GM06990 (cell line): ENCODE measurements around the gene MARK4.

ENCODE experiments used
- DNase-seq: peaks from one replicate; pipeline ENCODE4 v3.0.0-alpha.2; 2011; ENCODE audit not compliant: insufficient read length; ENCODE audit errors: extremely low read depth
- H3K27me3 ChIP-seq: replicated peaks from 2 replicates; pipeline ENCODE4 v1.6.0; 2011; ENCODE audit warnings: low read length; ENCODE audit not compliant: control insufficient read depth, insufficient read depth
- H3K36me3 ChIP-seq: 2 replicates; pipeline ENCODE4 v1.5.1; 2011; ENCODE audit warnings: low read length; ENCODE audit not compliant: control insufficient read depth, insufficient read depth
- H3K4me3 ChIP-seq: replicated peaks from 2 replicates; pipeline ENCODE4 v1.5.1; 2011; ENCODE audit warnings: low read depth, mild to moderate bottlenecking, control low read depth, low read length
- TF ChIP-seq, protein P1 (sequence below): IDR thresholded peaks from 2 replicates; pipeline ENCODE4 v1.5.1; 2011; ENCODE audit warnings: low read length, control low read depth, mild to moderate bottlenecking, inconsistent platforms; ENCODE audit not compliant: insufficient read depth, poor library complexity, severe bottlenecking

MARK4 gene

DNA sequence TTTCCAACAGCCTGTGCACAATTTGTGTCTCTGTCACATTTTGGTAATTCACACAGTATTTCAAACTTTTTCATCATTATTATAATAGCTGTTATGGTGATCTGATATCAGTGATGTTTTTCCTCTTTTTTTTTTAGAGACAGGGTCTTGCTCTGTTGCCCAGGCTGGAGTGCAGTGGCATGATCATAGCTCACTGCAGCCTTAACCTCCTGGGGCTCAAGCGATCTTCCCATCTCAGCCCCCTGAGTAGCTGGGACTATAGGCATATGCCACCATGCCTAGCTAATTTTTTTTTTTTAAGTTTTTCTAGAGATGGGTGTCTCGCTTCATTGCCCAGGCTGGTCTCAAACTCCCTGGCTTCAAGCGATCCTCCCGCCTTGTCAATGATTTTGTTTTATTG is 5.8 kb downstream of the MARK4 start:
- no peaks in the 10 kb centered on the region; the same call in 1 of the 2 replicates for H3K36me3 ChIP-seq
- no peaks in the 10 kb centered on the region for H3K27me3 ChIP-seq
- TF ChIP-seq, protein P1, sequence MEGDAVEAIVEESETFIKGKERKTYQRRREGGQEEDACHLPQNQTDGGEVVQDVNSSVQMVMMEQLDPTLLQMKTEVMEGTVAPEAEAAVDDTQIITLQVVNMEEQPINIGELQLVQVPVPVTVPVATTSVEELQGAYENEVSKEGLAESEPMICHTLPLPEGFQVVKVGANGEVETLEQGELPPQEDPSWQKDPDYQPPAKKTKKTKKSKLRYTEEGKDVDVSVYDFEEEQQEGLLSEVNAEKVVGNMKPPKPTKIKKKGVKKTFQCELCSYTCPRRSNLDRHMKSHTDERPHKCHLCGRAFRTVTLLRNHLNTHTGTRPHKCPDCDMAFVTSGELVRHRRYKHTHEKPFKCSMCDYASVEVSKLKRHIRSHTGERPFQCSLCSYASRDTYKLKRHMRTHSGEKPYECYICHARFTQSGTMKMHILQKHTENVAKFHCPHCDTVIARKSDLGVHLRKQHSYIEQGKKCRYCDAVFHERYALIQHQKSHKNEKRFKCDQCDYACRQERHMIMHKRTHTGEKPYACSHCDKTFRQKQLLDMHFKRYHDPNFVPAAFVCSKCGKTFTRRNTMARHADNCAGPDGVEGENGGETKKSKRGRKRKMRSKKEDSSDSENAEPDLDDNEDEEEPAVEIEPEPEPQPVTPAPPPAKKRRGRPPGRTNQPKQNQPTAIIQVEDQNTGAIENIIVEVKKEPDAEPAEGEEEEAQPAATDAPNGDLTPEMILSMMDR: no peak
- no peak for DNase-seq
- no peak overlapping the region for H3K4me3 ChIP-seq

DNA sequence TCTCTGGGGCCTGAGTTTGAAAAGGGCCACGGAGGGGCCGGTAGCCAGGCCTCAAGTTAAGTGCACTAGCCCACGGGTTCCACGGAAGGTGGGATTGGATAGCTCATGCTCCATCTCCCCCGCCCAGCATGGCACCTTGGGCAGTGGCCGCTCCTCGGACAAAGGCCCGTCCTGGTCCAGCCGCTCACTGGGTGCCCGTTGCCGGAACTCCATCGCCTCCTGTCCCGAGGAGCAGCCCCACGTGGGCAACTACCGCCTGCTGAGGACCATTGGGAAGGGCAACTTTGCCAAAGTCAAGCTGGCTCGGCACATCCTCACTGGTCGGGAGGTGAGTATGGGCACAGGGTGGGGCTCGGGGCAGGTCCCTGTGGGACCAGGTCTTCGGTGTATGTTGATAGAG is 7.8 kb downstream of the MARK4 start:
- H3K27me3 ChIP-seq: no peaks in the 10 kb centered on the region
- DNase-seq: no peak
- no peaks in the 10 kb centered on the region; the same call in 1 of the 2 replicates for H3K36me3 ChIP-seq
- TF ChIP-seq, protein P1: no peak
- H3K4me3 ChIP-seq: no peak overlapping the region

DNA sequence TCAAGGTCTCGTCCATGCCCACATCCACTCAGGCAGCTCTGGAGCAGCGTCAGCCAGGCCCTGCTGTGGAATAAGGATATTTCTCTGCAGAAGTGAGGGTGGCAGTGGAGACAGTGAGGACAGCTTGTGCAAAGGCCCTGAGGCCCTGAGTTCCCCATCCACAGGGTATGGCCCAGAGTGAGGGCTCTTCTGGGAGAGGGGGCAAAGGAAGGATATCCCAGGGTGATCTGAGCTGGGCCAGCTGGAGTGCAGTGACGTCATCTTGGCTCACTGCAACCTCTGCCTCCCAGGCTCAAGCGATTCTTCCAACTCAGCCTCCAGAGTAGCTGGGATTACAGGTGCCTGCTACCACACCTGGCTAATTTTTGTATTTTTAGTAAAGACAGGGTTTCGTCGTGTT is 11.5 kb downstream of the MARK4 start:
- H3K27me3 ChIP-seq: no peaks in the 10 kb centered on the region
- no peak overlapping the region for H3K4me3 ChIP-seq

DNA sequence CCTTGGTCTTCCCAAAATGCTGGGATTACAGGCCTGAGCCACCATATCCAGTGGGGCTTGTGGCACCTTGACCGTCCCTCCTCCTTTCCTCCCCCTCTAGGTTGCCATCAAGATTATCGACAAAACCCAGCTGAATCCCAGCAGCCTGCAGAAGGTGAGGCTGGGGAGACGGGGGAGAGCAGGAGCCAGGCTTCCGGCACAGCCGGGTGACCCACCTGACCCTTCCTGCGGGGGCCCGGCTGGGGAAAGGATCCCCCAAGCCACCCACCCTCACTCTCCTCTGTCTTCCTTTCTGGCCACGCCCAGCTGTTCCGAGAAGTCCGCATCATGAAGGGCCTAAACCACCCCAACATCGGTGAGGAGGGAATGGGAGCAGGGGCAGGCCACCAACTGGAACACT is 11.9 kb downstream of the MARK4 start:
- H3K36me3 ChIP-seq: peaks cover 2% of the 10 kb centered on the region
- H3K27me3 ChIP-seq: no peaks in the 10 kb centered on the region
- TF ChIP-seq, protein P1: no peak
- H3K4me3 ChIP-seq: no peak overlapping the region
- DNase-seq: no peak

More for the DNA sequence above, 11.5 kb downstream of the MARK4 start:
- peaks cover 2% of the 10 kb centered on the region for H3K36me3 ChIP-seq
- no peak for DNase-seq
- TF ChIP-seq, protein P1: no peak

DNA sequence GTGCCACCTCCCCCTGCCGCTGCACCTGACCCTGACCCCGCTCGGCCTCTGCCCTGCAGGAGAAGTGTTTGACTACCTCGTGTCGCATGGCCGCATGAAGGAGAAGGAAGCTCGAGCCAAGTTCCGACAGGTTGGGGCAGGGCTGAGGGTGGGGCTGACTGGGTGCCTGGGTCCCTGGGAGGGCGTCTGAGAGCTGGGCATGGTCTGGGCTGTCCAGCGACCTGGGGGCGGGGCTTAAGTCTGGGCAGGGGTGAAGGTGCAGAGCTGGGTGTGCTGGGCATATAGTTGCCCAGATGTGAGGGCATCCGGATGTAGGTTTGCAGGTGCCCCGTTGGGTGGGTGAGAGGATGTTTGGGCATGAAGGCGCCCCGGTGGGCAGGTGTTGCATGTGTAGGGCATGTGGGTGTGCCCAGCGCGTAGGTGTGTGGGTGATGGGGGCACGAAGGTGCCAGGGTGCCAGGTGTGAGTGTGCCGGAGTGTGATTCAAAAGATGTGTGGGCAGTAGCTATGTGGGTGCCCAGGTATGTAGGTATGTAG is 13.8 kb downstream of the MARK4 start:
- H3K4me3 ChIP-seq: no peak overlapping the region
- H3K27me3 ChIP-seq: no peaks in the 10 kb centered on the region
- DNase-seq: no peak
- TF ChIP-seq, protein P1: no peak
- peaks cover 2% of the 10 kb centered on the region for H3K36me3 ChIP-seq

DNA sequence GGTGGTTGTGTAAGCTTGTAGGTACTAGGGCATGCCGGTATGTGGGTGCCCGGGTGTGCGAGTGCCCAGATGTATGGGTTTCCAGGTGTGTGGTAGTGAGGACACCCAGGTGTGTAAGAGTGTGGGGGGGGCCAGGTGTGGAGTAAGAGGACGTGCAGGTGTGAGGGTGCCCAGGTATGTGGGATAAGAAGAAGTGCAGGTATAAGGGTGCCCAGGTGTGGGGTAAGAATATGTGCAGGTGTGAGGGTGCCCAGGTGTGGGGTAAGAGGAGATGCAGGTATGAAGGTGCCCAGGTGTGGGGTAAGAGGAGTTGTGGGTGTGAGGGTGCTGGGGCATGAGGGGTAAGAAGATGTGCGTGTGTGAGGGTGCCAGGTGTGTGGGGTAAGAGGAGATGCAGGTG is 14.3 kb downstream of the MARK4 start:
- Histone ChIP-seq H3K36me3 (peaks cover 2% of the 10 kb centered on the region), H3K4me3 (no peak overlapping the region), H3K27me3 (no peaks in the 10 kb centered on the region)
- TF ChIP-seq, protein P1: no peak
- no peak for DNase-seq
